SU-DHL-6 (cell line): ENCODE data around the gene BMPR1A.

ENCODE experiments used
- CTCF ChIP-seq: fragments of 200-600 bp; sonication (generic); IDR thresholded peaks from one replicate; pipeline ENCODE4 v1.5.1; 2017; ENCODE audit warnings: antibody characterized with exemption, mild to moderate bottlenecking, low read length, moderate library complexity; ENCODE audit not compliant: insufficient read depth, poor library complexity, severe bottlenecking
- EZH2phosphoT487 ChIP-seq: fragments of 200-600 bp; sonication (generic), shearing (Covaris generic); conservative IDR thresholded peaks from 2 replicates; pipeline ENCODE4 v1.6.1; 2018; ENCODE audit warnings: mild to moderate bottlenecking, antibody characterized with exemption, low read length, moderate library complexity, mixed read lengths

- TF ChIP-seq CTCF (no peak), EZH2phosphoT487 (no peak)
Measured at GRCh38 chr10:86757113-86757972, 924 bp downstream of the BMPR1A start.
